CD4-positive, alpha-beta T cell (primary cell): ENCODE results near the gene CFAP45. TPM values are rescaled to one million over a fixed set of nuclear protein-coding genes. Genes with fewer than 3 reads are reported as not detected.

Experiments
- ATAC-seq: fragments of 200-7000 bp; cut with Tn5 transposase; one replicate; pipeline ENCODE4 v1.10.0; 2022; ENCODE audit warnings: mild to moderate bottlenecking; ENCODE audit not compliant: poor library complexity
- CTCF ChIA-PET: fragments of 350-600 bp; sonication (Branson Sonifier 250); formaldehyde crosslinking; loops from one replicate; lab custom pipeline; 2021; ENCODE audit warnings: antibody characterized with exemption, inconsistent platforms; lab: Charles Lee
- POLR2A ChIA-PET: fragments of 350-600 bp; sonication (Branson Sonifier 250); formaldehyde crosslinking; loops from one replicate; lab custom pipeline; 2021; ENCODE audit warnings: antibody characterized with exemption, inconsistent platforms; lab: Charles Lee
- DNase-seq, 14 experiments: peaks; one replicate each; pipeline ENCODE4 v3.0.0-alpha.2; 2013 to 2020; ENCODE audit warnings: mixed read lengths in 2 of 14
- H3K27ac ChIP-seq, 2 donors: one replicate each; pipeline versions ENCODE4 v1.5.1 to v1.7.0; 2013; ENCODE audit warnings: low read length in 2 of 2, low read depth in 1 of 2, mild to moderate bottlenecking in 1 of 2
- H3K27me3 ChIP-seq, 2 experiments: 1 replicate in 1 of 2; 2 replicates in 1 of 2; pipeline versions ENCODE4 v1.6.1 to v1.7.0; 2013; ENCODE audit warnings: low read length in 2 of 2, control low read depth in 1 of 2, mild to moderate bottlenecking in 1 of 2, moderate library complexity in 1 of 2; ENCODE audit not compliant: insufficient read depth in 2 of 2, control insufficient read depth in 1 of 2
- H3K36me3 ChIP-seq: one replicate; pipeline ENCODE4 v1.6.1; 2013; ENCODE audit warnings: low read length, control low read depth; ENCODE audit not compliant: insufficient read depth
- H3K4me1 ChIP-seq: one replicate; pipeline ENCODE4 v1.6.1; 2013; ENCODE audit warnings: low read length, control low read depth; ENCODE audit not compliant: insufficient read depth
- H3K4me3 ChIP-seq: one replicate; pipeline ENCODE4 v1.5.1; 2013; ENCODE audit warnings: mild to moderate bottlenecking, low read length, moderate library complexity
- H3K9me3 ChIP-seq, 2 experiments: 1 replicate in 1 of 2; 2 replicates in 1 of 2; pipeline versions ENCODE4 v1.6.1 to v1.7.0; 2013; ENCODE audit warnings: low read length in 2 of 2, mild to moderate bottlenecking in 2 of 2, control low read depth in 1 of 2, moderate library complexity in 1 of 2; ENCODE audit not compliant: control insufficient read depth in 1 of 2, insufficient read depth in 1 of 2
- H3K27ac Mint-ChIP-seq: one replicate; pipeline ENCODE4 v1.8.0; 2020; ENCODE audit warnings: mixed read lengths
- H3K27me3 Mint-ChIP-seq: one replicate; pipeline ENCODE4 v1.8.0; 2021; ENCODE audit warnings: mixed read lengths
- H3K36me3 Mint-ChIP-seq: one replicate; pipeline ENCODE4 v1.8.0; 2021; ENCODE audit warnings: low read depth, mixed read lengths
- H3K4me1 Mint-ChIP-seq: one replicate; pipeline ENCODE4 v1.8.0; 2021; ENCODE audit warnings: low read depth, mixed read lengths
- H3K4me3 Mint-ChIP-seq: one replicate; pipeline ENCODE4 v1.8.0; 2020; ENCODE audit warnings: mild to moderate bottlenecking, mixed read lengths
- H3K9me3 Mint-ChIP-seq: one replicate; pipeline ENCODE4 v1.8.0; 2020; ENCODE audit warnings: mixed read lengths
- CTCF ChIP-seq: fragments of 200-600 bp; IDR thresholded peaks from one replicate; pipeline ENCODE4 v1.8.0; 2022; ENCODE audit warnings: antibody characterized with exemption, mild to moderate bottlenecking
- intact Hi-C, 2 experiments: fragments of 100-400 bp; cut with DNase I in 1 of 2; cut with micrococcal nuclease in 1 of 2; formaldehyde crosslinking; loops; one replicate each; pipeline versions ENCODE4 v1.15.1 to v1.9.0; 2023 to 2025; cut with DNase I, micrococcal nuclease
- polyA plus RNA-seq, 2 donors: library from polyadenylated mRNA; unstranded; fragments of 120-200 nt; gene quantifications; one replicate each; pipeline ENCODE4 v1.2.1, GENCODE V29; 2013
- total RNA-seq, 174 experiments: library from RNA in 2 of 174; stranded (reverse) in 2 of 174; gene quantifications; one replicate each; pipeline ENCODE4 v1.2.3 and lab custom pipeline; 2021 to 2026

CFAP45 gene, protein sequence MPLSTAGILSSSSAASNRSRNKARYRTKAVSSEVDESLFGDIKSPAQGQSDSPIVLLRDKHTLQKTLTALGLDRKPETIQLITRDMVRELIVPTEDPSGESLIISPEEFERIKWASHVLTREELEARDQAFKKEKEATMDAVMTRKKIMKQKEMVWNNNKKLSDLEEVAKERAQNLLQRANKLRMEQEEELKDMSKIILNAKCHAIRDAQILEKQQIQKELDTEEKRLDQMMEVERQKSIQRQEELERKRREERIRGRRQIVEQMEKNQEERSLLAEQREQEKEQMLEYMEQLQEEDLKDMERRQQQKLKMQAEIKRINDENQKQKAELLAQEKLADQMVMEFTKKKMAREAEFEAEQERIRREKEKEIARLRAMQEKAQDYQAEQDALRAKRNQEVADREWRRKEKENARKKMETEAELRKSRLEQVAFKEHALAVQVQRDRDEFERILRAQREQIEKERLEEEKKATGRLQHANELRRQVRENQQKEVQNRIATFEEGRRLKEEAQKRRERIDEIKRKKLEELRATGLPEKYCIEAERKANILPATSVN
- total RNA-seq (1 to 10 TPM; 8.4 to 9.0 TPM), total RNA-seq (lab: John Stamatoyannopoulos, UW) (0.06 to 8.5 (median 1.0) reads per million in 172 experiments)
- polyA plus RNA-seq (2013, experiment 1 of 2) = 0.37 TPM
- polyA plus RNA-seq (2013, experiment 2 of 2) = 0.83 TPM

- no peak within 1 kb of the TSS for H3K4me3 ChIP-seq
- H3K36me3 ChIP-seq = no peaks in the 10 kb centered on the region
- Mint-ChIP-seq H3K4me1 (peaks cover 6% of the 10 kb centered on the region), H3K27me3 (no peaks in the 10 kb centered on the region), H3K4me3 (no peak within 1 kb of the TSS), H3K36me3 (no peaks in the 10 kb centered on the region), H3K9me3 (no peaks in the 10 kb centered on the region), H3K27ac (no peak within 1 kb of the TSS)
- H3K27me3 ChIP-seq = no peaks in the 10 kb centered on the region
- no peak within 1 kb of the TSS for H3K27ac ChIP-seq
- peak in 4 of 14 experiments; percentile 19 to 68 (median 50) for DNase-seq
- no peak for ATAC-seq
- ChIA-PET POLR2A (no interaction called here), CTCF (interaction anchor here (0.9 kb wide), 1 partner anchor 101 kb away, joined by 3 read pairs; no protein-coding TSS in a partner anchor)
- no peak for TF ChIP-seq CTCF
- intact Hi-C loops = no loop called here
- no peaks in the 10 kb centered on the region for H3K4me1 ChIP-seq
- peaks cover 0 to 4% of the 10 kb centered on the region in 2 experiments for H3K9me3 ChIP-seq
Measured at GRCh38 chr1:159900086-159900680, at the start of gene CFAP45. TSS of gene CFAP45 (minus strand) at chr1:159900165. CDS start at chr1:159900098, 67 bp downstream.

GRCh38 chr1:159949123-159949522, 49.2 kb upstream of the CFAP45 start:
- Mint-ChIP-seq H3K27me3 (peaks cover 31% of the 10 kb centered on the region), H3K4me3 (no peak overlapping the region), H3K4me1 (peaks cover 10% of the 10 kb centered on the region), H3K9me3 (no peaks in the 10 kb centered on the region), H3K27ac (no peak overlapping the region), H3K36me3 (no peaks in the 10 kb centered on the region)
- Histone ChIP-seq H3K9me3 (no peaks in the 10 kb centered on the region), H3K4me3 (no peak overlapping the region), H3K4me1 (peaks cover 15% of the 10 kb centered on the region), H3K27ac (no peak overlapping the region), H3K36me3 (no peaks in the 10 kb centered on the region), H3K27me3 (peaks cover 18 to 39% of the 10 kb centered on the region in 2 experiments)
- ChIA-PET CTCF (interaction anchor here (1.0 kb wide), 1 partner anchor 13 kb away, joined by 3 read pairs; no protein-coding TSS in a partner anchor), POLR2A (no interaction called here)
- no peak for DNase-seq
- ATAC-seq = no peak
- no peak for TF ChIP-seq CTCF
- intact Hi-C loops = loop anchor here in 1 of 2 experiments (5.0 kb wide), 3 partner anchors 152 to 817 kb away; no protein-coding TSS in a partner anchor

DNA sequence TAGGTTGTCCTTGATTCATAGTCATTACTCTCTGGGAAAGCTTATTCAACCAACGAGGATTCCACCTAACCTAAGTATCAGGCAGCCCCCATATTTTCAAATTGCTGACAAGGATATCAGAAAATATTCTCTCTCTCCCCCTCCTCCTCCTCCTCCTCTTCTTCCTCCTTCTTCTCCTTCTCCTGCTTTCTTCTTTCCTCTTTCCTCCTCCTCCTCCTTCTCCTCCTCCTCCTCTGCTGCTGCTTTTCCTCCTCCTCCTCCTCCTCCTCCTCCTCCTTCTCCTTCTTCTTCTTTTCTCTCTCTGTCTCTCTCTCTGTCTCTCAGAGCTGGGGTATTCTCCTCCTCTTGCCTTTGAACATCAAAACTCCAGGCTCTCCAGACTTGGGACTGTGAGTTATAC, 48.0 kb upstream of the CFAP45 start:
- TF ChIP-seq CTCF = no peak
- H3K27me3 ChIP-seq = peaks cover 22 to 39% of the 10 kb centered on the region in 2 experiments
- CTCF ChIA-PET = no interaction called here
- Mint-ChIP-seq H3K36me3 (no peaks in the 10 kb centered on the region), H3K9me3 (no peaks in the 10 kb centered on the region), H3K27ac (no peak overlapping the region), H3K4me3 (no peak overlapping the region), H3K27me3 (peaks cover 40% of the 10 kb centered on the region), H3K4me1 (peaks cover 10% of the 10 kb centered on the region)
- intact Hi-C loops = loop anchor here in 1 of 2 experiments (5.0 kb wide), 3 partner anchors 151 to 816 kb away; no protein-coding TSS in a partner anchor
- peaks cover 15% of the 10 kb centered on the region for H3K4me1 ChIP-seq
- H3K36me3 ChIP-seq = no peaks in the 10 kb centered on the region
- H3K4me3 ChIP-seq = no peak overlapping the region
- ATAC-seq = no peak
- no peak for DNase-seq
- POLR2A ChIA-PET = no interaction called here
- no peaks in the 10 kb centered on the region for H3K9me3 ChIP-seq
- no peak overlapping the region for H3K27ac ChIP-seq
